Measurements from ENCODE around the gene ASCC1. TPM values are rescaled to one million over a fixed set of nuclear protein-coding genes. Genes with fewer than 3 reads are reported as not detected.

ASCC1 gene
- total RNA-seq, 2 experiments from 2014 or later, result 61.6 to 66.2 TPM

- Mint-ChIP-seq H3K9me3 (no peaks in the 10 kb centered on the region), H3K4me3 (no peak overlapping the region), H3K27ac (no peak overlapping the region), H3K27me3 (no peaks in the 10 kb centered on the region), H3K36me3 (ENCODE audit: low read depth) (peaks cover 38% of the 10 kb centered on the region), H3K4me1 (ENCODE audit: low read depth) (peaks cover 5% of the 10 kb centered on the region)
- DNase-seq (no peak), ATAC-seq (no peak)
- TF ChIP-seq CTCF (IDR thresholded peaks at IDR 0.05), result no peak
- intact Hi-C loops (cut with micrococcal nuclease), result no loop called here
- ChIA-PET CTCF (interaction anchor here (0.6 kb wide), 1 partner anchor 92 kb away, joined by 3 read pairs; no protein-coding TSS in a partner anchor), POLR2A (no interaction called here)
Observed at GRCh38 chr10:72186258-72186981, 29.7 kb downstream of the ASCC1 start.

DNA sequence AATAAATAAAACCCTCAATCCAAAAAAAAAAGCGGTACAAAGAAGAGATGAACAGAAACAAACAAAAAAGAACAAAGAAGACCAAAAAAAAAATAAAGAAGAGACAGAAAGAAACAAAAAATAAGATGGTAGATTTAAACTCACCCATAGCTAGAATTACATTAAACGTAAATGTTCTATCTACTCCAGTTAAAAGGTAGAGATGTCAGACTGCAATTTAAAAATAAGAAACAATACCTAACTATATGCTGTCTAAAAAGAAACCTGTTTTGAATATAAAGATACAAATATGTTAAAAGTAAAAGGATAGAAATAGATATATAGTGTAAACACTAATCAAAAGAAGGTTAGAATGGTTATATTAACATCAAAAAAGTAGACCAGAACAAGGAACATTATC, 31.9 kb downstream of the ASCC1 start:
- intact Hi-C loops (cut with micrococcal nuclease), result no loop called here
- peaks cover 5% of the 10 kb centered on the region for H3K4me1 Mint-ChIP-seq (ENCODE audit: low read depth)
- no peak overlapping the region for H3K4me3 Mint-ChIP-seq
- H3K27ac Mint-ChIP-seq, result no peak overlapping the region
- POLR2A ChIA-PET, result no interaction called here
- TF ChIP-seq CTCF (IDR thresholded peaks at IDR 0.05), result no peak
- ATAC-seq (no peak), DNase-seq (no peak)
- CTCF ChIA-PET, result interaction anchor here (0.7 to 1.5 kb wide), 2 partner anchors 10 to 1762 kb away, joined by 3 to 5 read pairs; no protein-coding TSS in a partner anchor
- no peaks in the 10 kb centered on the region for H3K27me3 Mint-ChIP-seq
- H3K36me3 Mint-ChIP-seq (ENCODE audit: low read depth), result peaks cover 39% of the 10 kb centered on the region
- no peaks in the 10 kb centered on the region for H3K9me3 Mint-ChIP-seq

DNA sequence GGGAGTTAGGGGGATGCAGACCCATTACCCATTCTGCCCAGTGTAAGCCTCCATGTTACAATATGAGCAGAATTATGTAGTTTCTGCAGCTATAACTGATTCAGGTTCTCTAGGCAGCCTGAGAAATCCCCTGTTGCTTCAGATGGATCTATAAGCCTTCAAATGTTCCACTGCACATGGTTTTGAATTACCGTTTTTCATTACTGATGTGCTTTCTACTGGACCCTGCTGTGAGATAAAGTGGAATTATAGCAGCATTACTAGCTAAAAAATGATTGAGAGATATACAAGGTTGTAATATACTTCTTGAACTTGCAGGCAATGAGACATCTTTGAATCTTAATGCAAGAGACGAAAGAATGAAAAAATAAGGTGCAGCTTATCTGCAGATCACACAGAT, 38.6 kb downstream of the ASCC1 start:
- Mint-ChIP-seq H3K36me3 (ENCODE audit: low read depth) (peaks cover 17% of the 10 kb centered on the region), H3K27ac (no peak overlapping the region), H3K4me3 (no peak overlapping the region), H3K27me3 (no peaks in the 10 kb centered on the region), H3K4me1 (ENCODE audit: low read depth) (peaks cover 5% of the 10 kb centered on the region), H3K9me3 (no peaks in the 10 kb centered on the region)
- TF ChIP-seq CTCF (IDR thresholded peaks at IDR 0.05), result no peak
- POLR2A ChIA-PET, result no interaction called here
- intact Hi-C loops (cut with micrococcal nuclease), result no loop called here
- ATAC-seq (no peak), DNase-seq (no peak)
- CTCF ChIA-PET, result interaction anchor here (1.4 to 2.1 kb wide), 2 partner anchors 12 to 17 kb away, joined by 3 to 9 read pairs; no protein-coding TSS in a partner anchor

DNA sequence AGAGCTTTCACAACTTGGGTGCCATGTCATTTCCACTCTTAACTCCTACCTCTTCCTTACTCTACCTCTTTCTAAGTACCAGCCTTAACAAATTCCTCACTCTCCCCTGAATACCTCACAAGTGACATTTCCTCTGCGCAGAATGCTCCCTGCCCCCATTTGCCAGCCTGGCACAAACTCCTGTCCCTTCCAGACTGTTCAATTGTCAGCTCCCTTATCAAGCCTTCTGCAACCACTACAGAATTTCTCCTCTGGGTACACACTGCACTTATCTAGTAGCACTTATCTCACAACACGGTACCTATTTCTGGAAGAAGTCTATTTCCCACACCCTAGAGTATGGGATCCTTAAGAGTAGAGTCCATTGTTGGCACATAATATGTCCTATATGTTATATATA, 39.4 kb downstream of the ASCC1 start:
- Mint-ChIP-seq H3K27ac (no peak overlapping the region), H3K4me1 (ENCODE audit: low read depth) (peaks cover 6% of the 10 kb centered on the region), H3K9me3 (no peaks in the 10 kb centered on the region), H3K27me3 (no peaks in the 10 kb centered on the region), H3K4me3 (no peak overlapping the region), H3K36me3 (ENCODE audit: low read depth) (peaks cover 11% of the 10 kb centered on the region)
- intact Hi-C loops (cut with micrococcal nuclease), result no loop called here
- TF ChIP-seq CTCF (IDR thresholded peaks at IDR 0.05), result no peak
- ChIA-PET POLR2A (no interaction called here), CTCF (interaction anchor here (2.1 kb wide), 1 partner anchor 11 kb away, joined by 9 read pairs; no protein-coding TSS in a partner anchor)
- no peak for DNase-seq
- ATAC-seq, result no peak

- POLR2A ChIA-PET, result interaction anchor here (0.8 to 1.5 kb wide), 3 partner anchors 23 to 86 kb away, joined by 3 read pairs; partner anchors contain the start of genes ANAPC16, ASCC1 and SPOCK2
- CTCF ChIA-PET, result interaction anchor here (1.1 to 1.6 kb wide), 4 partner anchors 9 to 279 kb away, joined by 3 to 6 read pairs (median 4); partner anchors contain the start of genes ANAPC16 and ASCC1
- intact Hi-C loops (cut with micrococcal nuclease), result no loop called here
Observed at GRCh38 chr10:72175149-72175548, 40.9 kb downstream of the ASCC1 start.

More at GRCh38 chr10:72175149-72175548, 40.9 kb downstream of the ASCC1 start:
- H3K4me1 Mint-ChIP-seq (ENCODE audit: low read depth), result peaks cover 6% of the 10 kb centered on the region
- DNase-seq (no peak), ATAC-seq (no peak)
- H3K27ac Mint-ChIP-seq, result no peak overlapping the region
- TF ChIP-seq CTCF (IDR thresholded peaks at IDR 0.05), result no peak
- H3K27me3 Mint-ChIP-seq, result no peaks in the 10 kb centered on the region
- no peak overlapping the region for H3K4me3 Mint-ChIP-seq
- H3K36me3 Mint-ChIP-seq (ENCODE audit: low read depth), result peaks cover 13% of the 10 kb centered on the region
- no peaks in the 10 kb centered on the region for H3K9me3 Mint-ChIP-seq

Data from activated CD8-positive, alpha-beta T cell treated with anti-CD3 and anti-CD28 coated beads for 36 hours (primary cell).